Measurements from ENCODE around the gene PRTFDC1. TPM values are rescaled to one million over a fixed set of nuclear protein-coding genes. Genes with fewer than 3 reads are reported as not detected.

PRTFDC1 gene
- total RNA-seq, 1 donor from 2014 or later = 27.0 TPM

DNA sequence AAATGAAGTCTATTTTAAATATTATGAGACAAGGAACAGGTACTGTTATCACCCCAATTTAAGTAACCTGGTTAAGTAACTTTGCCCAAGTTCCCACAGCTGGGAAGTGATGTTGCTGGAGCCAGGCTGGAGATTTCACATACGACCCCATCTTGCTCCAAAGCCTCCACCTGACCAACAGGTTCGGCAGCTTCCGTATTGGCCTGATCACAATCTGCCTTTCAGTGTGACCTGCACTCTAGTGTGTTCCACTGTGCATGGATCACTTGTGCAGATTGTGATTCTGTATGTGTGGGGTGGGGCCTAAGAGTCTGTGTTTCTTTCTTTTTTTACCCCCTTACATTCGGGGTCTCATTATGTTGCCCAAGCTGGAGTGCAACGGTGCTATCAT lies 66.1 kb downstream of the PRTFDC1 start:
- Mint-ChIP-seq H3K27ac (no peak overlapping the region), H3K9me3 (no peaks in the 10 kb centered on the region), H3K4me1 (peaks cover 15% of the 10 kb centered on the region), H3K36me3 (no peaks in the 10 kb centered on the region), H3K4me3 (no peak overlapping the region), H3K27me3 (ENCODE audit: low read depth) (no peaks in the 10 kb centered on the region)
- TF ChIP-seq, protein P1, sequence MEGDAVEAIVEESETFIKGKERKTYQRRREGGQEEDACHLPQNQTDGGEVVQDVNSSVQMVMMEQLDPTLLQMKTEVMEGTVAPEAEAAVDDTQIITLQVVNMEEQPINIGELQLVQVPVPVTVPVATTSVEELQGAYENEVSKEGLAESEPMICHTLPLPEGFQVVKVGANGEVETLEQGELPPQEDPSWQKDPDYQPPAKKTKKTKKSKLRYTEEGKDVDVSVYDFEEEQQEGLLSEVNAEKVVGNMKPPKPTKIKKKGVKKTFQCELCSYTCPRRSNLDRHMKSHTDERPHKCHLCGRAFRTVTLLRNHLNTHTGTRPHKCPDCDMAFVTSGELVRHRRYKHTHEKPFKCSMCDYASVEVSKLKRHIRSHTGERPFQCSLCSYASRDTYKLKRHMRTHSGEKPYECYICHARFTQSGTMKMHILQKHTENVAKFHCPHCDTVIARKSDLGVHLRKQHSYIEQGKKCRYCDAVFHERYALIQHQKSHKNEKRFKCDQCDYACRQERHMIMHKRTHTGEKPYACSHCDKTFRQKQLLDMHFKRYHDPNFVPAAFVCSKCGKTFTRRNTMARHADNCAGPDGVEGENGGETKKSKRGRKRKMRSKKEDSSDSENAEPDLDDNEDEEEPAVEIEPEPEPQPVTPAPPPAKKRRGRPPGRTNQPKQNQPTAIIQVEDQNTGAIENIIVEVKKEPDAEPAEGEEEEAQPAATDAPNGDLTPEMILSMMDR (IDR thresholded peaks at IDR 0.05; ENCODE audit: unreplicated experiment) = no peak
- no peak for DNase-seq (ENCODE audit: low spot score in 2 of 2, unreplicated experiment in 2 of 2)

DNA sequence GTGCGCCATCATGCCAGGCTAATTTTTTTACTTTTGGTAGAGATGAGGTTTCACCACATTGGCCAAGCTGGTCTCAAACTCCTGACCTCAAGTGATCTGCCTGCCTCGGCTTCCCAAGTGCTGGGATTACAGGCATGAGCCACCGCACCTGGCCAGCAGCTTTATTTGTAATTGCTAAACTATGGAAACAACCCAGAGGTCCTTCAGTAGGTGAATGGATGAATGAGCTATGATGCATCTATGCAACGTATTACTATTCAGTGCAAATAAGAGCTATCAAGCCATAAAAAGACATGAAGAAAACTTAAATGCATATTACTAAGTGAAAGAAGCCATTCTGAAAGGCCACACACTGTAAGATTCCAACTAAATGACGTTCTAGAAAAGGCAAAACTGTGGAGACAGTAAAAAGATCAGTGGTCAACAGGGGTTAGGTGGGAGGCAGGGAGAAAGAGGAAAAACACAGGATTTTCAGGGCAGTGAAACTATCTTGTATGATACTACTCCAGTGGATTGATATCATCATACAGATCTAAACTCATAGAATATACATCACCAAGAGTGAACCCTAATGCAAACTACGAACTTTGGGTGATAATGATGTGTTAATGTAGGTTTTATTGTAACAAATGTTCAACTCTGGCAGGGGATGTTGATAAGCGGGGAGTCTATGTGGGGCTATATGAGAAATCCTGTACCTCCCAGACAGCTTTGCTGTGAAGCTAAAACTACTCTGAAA lies 66.7 kb downstream of the PRTFDC1 start:
- peaks cover 15% of the 10 kb centered on the region for H3K4me1 Mint-ChIP-seq

DNA sequence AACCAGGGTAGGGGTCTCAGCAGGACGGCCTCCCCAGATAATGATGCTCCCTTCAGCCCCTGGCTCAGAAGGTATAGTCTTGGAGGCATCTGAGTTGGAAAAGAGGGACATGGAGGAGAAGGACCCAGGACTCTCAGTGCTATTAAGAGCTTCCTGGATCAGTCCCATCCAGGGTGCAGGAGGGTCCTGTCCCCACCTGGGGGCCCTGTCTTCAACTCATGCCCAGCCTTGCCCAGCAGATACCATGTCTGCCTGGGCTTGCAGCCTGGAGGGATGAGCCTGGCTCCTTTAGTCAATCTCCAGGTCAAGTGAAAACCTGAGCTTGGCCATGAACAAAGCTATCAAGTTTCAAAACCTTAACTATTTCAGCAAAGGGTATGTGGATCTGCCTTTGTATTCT lies 67.6 kb downstream of the PRTFDC1 start:
- DNase-seq (ENCODE audit: low spot score in 2 of 2, unreplicated experiment in 2 of 2) = no peak
- H3K27me3 Mint-ChIP-seq (ENCODE audit: low read depth) = no peaks in the 10 kb centered on the region
- no peak overlapping the region for H3K27ac Mint-ChIP-seq
- H3K9me3 Mint-ChIP-seq = no peaks in the 10 kb centered on the region
- TF ChIP-seq, protein P1 (IDR thresholded peaks at IDR 0.05; ENCODE audit: unreplicated experiment) = no peak
- peaks cover 10% of the 10 kb centered on the region for H3K4me1 Mint-ChIP-seq
- no peak overlapping the region for H3K4me3 Mint-ChIP-seq
- peaks cover under 1% of the 10 kb centered on the region for H3K36me3 Mint-ChIP-seq

More for the DNA sequence above, 66.7 kb downstream of the PRTFDC1 start:
- Mint-ChIP-seq H3K4me3 (no peak overlapping the region), H3K9me3 (no peaks in the 10 kb centered on the region), H3K27me3 (ENCODE audit: low read depth) (no peaks in the 10 kb centered on the region), H3K36me3 (no peaks in the 10 kb centered on the region), H3K27ac (no peak overlapping the region)
- TF ChIP-seq, protein P1 (IDR thresholded peaks at IDR 0.05; ENCODE audit: unreplicated experiment) = no peak
- no peak for DNase-seq (ENCODE audit: low spot score in 2 of 2, unreplicated experiment in 2 of 2)

DNA sequence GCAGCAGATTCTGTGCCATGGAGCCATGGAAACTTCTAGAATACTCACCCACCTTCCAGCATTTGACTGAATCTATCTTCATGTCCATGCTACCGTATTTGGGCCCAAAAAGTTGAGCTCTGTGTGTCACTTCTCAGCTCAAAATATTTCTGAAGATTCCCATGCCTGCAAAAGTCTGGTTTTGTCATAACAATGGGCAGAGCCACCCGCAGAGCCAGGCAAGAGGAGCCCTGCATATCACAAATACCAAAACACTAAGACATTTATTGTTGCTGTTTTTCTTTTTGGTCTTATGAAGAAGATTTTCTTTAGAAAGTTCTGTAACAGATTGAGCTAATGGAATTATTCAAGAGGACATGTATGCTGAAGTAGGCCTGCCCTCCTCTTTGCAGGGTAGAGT lies 68.1 kb downstream of the PRTFDC1 start:
- DNase-seq (ENCODE audit: low spot score in 2 of 2, unreplicated experiment in 2 of 2) = no peak
- peaks cover 3% of the 10 kb centered on the region for H3K36me3 Mint-ChIP-seq
- H3K27ac Mint-ChIP-seq = no peak overlapping the region
- TF ChIP-seq, protein P1 (IDR thresholded peaks at IDR 0.05; ENCODE audit: unreplicated experiment) = no peak
- no peaks in the 10 kb centered on the region for H3K27me3 Mint-ChIP-seq (ENCODE audit: low read depth)
- H3K4me3 Mint-ChIP-seq = no peak overlapping the region
- H3K9me3 Mint-ChIP-seq = no peaks in the 10 kb centered on the region
- H3K4me1 Mint-ChIP-seq = peaks cover 6% of the 10 kb centered on the region

DNA sequence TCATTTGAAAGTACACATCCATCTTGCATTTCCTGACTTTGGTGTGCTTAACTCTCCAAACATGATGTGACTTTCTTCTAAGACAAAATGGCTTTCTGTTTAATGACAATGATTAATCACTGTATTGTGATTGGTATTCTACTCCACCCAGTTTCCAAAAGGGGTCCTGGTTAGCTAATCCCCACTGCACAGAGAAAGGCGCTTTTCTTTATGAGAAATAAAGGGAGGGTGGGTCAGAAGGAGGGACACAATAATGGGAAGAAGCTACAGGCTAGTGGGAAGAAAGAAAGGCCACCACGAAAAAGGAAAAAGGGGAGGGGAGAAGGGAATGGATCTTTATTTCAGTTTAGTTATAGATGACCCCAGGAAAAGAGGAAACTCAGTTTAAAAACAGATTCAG lies 69.2 kb downstream of the PRTFDC1 start:
- no peaks in the 10 kb centered on the region for H3K9me3 Mint-ChIP-seq
- no peak for DNase-seq (ENCODE audit: low spot score in 2 of 2, unreplicated experiment in 2 of 2)
- no peaks in the 10 kb centered on the region for H3K27me3 Mint-ChIP-seq (ENCODE audit: low read depth)
- no peak overlapping the region for H3K4me3 Mint-ChIP-seq
- H3K4me1 Mint-ChIP-seq = peaks cover 5% of the 10 kb centered on the region
- TF ChIP-seq, protein P1 (IDR thresholded peaks at IDR 0.05; ENCODE audit: unreplicated experiment) = no peak
- H3K27ac Mint-ChIP-seq = no peak overlapping the region
- H3K36me3 Mint-ChIP-seq = peaks cover 3% of the 10 kb centered on the region

Measured in mesothelial cell of epicardium (in vitro differentiated cells).